Smooth muscle cell of bladder (primary cell): ENCODE results near the gene PPFIA3. TPM values are rescaled to one million over a fixed set of nuclear protein-coding genes. Genes with fewer than 3 reads are reported as not detected.

ENCODE experiments used
- total RNA-seq: library from RNA; depleted of rRNA; stranded (reverse); fragments of >200 nt; gene quantifications from 2 replicates; pipeline ENCODE4 v1.2.3, GENCODE V29; 2014

The PPFIA3 gene
- 1.4 and 1.6 TPM in 2 replicates for total RNA-seq

DNA sequence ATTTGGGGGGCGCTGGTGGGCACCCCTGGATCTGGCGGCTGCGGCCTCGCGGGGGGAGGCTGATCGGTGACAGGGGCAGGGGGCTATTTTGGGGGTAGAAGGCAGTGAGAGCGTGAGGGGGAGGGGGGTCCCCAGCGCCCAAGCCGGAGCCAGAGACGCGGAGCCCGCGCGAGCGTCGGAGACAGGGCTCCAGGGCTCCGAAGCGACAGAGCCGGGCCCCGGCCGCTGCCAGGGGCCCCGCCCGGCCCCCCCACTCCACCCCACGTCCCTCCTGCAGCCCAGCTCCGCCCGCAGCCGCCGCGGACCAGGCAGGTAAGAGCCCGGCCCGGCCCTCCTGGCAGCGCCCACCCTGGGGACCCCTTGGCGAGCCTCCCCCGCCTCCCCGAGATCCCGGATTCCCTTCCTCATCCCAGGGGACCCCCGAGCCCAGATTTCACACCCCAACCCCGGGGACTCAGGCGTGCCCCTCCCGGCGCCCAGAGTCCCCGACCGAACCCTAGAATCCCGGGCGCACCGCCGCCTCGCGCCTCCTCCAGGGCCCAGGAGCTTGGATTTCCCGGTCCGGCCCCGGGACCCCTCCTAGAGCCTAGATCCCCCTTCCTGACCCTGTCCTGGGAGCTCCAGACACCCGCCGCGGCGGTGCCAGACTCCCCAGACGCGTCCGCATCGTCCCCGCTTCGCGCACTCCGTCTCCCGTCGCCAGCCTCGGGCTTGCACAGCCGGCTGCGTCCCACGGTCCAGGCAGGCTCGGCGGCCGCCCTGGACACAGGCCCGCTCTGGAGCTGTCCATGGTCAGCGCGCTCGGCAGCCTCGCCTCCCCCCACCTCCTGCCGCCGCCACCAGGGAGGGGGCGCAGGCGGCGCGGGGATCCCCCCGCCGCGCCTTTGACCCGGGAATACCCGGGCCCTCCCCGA is at the start of gene PPFIA3:
Gene PPFIA3, plus strand, starts transcription at position 134 of the 914 bp plus-strand sequence. CDS start 8,330 bp downstream, outside the sequence.

DNA sequence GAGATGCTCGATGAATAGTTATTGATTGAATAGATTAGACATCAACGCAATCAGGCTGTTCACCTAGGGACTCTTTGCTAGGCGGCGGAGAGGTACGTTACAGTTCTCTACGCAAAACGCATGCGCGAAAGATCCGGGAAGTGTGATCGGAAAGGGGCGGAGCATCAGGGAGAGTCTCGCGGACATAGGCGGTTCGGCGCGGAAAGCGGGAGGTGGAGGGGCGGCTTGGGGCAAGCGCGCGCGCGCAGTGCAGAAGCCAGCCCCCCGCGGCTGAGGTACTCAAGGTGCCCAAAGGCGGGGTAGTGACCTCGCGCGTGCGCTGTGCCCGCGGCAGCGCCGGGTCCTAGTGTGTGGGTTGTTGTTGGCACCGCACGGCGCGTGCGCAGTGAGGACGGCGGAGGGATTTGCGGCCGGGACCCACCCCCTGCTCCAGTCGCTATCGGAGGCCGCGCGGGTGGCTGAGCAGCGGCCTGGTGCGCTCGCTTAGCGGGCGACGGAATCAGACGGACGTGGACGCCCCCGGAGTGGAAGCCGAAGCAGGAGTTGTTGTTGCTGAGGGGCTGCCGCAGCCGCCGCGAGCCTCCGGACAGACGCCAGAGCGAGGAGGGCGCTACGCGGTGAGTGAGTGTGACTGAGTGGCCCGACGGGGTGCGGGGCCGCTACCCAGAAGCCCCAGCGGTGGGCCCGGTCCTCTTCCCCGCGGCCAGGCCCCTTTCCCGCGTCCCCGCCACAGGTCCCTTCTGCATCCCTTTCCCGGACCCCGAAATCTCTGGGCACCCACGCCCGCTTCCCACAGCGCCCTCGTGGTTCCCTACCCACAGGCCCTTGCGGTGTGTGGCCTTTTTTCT is 34.1 kb upstream of the PPFIA3 start, which contains the start of gene SNRNP70:
Gene SNRNP70, plus strand, starts transcription at position 432 of the 848 bp plus-strand sequence. CDS start 964 bp downstream, outside the sequence.

GRCh38 chr19:49113762-49114629 is 5.3 kb upstream of the PPFIA3 start, which contains the start of gene LIN7B:
TSS of gene LIN7B (plus strand) at chr19:49114370. CDS start at chr19:49114405, 35 bp downstream.

GRCh38 chr19:49118565-49119410 is 556 bp upstream of the PPFIA3 start, which contains the start of gene C19orf73:
TSS of gene C19orf73 (minus strand) at chr19:49119143. CDS start at chr19:49119022, 121 bp downstream.

GRCh38 chr19:49155005-49155819 is 35.9 kb downstream of the PPFIA3 start, which contains the start of gene HRC:
TSS of gene HRC (minus strand) at chr19:49155396. CDS start at chr19:49155237, 159 bp downstream.

GRCh38 chr19:49157445-49158224 is 38.3 kb downstream of the PPFIA3 start, which contains the start of gene TRPM4:
TSS of gene TRPM4 (plus strand) at chr19:49157792. CDS start at chr19:49157867, 75 bp downstream.

Other genes with a start within 250 kb of the PPFIA3 start
- 51.6 and 53.1 TPM in 2 replicates for gene PPP1R15A, start 247.1 kb upstream of the PPFIA3 start, total RNA-seq
- gene TULP2, start 220.8 kb upstream of the PPFIA3 start, total RNA-seq = 0.28 and 0.55 TPM in 2 replicates
- gene NUCB1, start 219.2 kb upstream of the PPFIA3 start, total RNA-seq = 117 and 149 TPM in 2 replicates
- gene DHDH, start 185.8 kb upstream of the PPFIA3 start, total RNA-seq = 0.14 and 0.18 TPM in 2 replicates
- gene BAX, start 164.7 kb upstream of the PPFIA3 start, total RNA-seq = 77.2 and 141 TPM in 2 replicates
- 5,813 and 7,581 TPM in 2 replicates for gene FTL, start 154.2 kb upstream of the PPFIA3 start, total RNA-seq
- gene GYS1, start 126.2 kb upstream of the PPFIA3 start, total RNA-seq = 29.0 and 45.9 TPM in 2 replicates
- 201 and 206 TPM in 2 replicates for gene RUVBL2, start 125.7 kb upstream of the PPFIA3 start, total RNA-seq
- not detected in 2 replicates for gene LHB, start 102.5 kb upstream of the PPFIA3 start, total RNA-seq
- gene CGB3, start 95.2 kb upstream of the PPFIA3 start, total RNA-seq = not detected in 2 replicates
- gene CGB2, start 87.7 kb upstream of the PPFIA3 start, total RNA-seq = not detected in 2 replicates
- gene CGB1, start 82.6 kb upstream of the PPFIA3 start, total RNA-seq = not detected in 2 replicates
- gene CGB5, start 75.7 kb upstream of the PPFIA3 start, total RNA-seq = not detected in 2 replicates
- gene CGB8, start 70.4 kb upstream of the PPFIA3 start, total RNA-seq = not detected in 2 replicates
- gene CGB7, start 61.8 kb upstream of the PPFIA3 start, total RNA-seq = 0.09 and 0.14 TPM in 2 replicates
- not detected in 2 replicates for gene NTF4, start 54.7 kb upstream of the PPFIA3 start, total RNA-seq
- not detected in 2 replicates for gene KCNA7, start 46.8 kb upstream of the PPFIA3 start, total RNA-seq
- gene SNRNP70, start 34.1 kb upstream of the PPFIA3 start, total RNA-seq = 106 and 162 TPM in 2 replicates
- gene LIN7B, start 5.2 kb upstream of the PPFIA3 start, total RNA-seq = 8.9 and 11.0 TPM in 2 replicates
- gene C19orf73, start 401 bp upstream of the PPFIA3 start, total RNA-seq = 0.28 and 0.83 TPM in 2 replicates
- 0.09 TPM in 1 of 2 replicates, not detected in the other for gene HRC, start 35.9 kb downstream of the PPFIA3 start, total RNA-seq
- 9.1 and 16.5 TPM in 2 replicates for gene TRPM4, start 38.2 kb downstream of the PPFIA3 start, total RNA-seq
- gene SLC6A16, start 205.6 kb downstream of the PPFIA3 start, total RNA-seq = 0.09 TPM in 1 of 2 replicates, not detected in the other
- not detected in 2 replicates for gene CD37, start 215.9 kb downstream of the PPFIA3 start, total RNA-seq
- 15.9 and 16.4 TPM in 2 replicates for gene TEAD2, start 242.9 kb downstream of the PPFIA3 start, total RNA-seq
- gene DKKL1, start 244.3 kb downstream of the PPFIA3 start, total RNA-seq = 0.14 TPM in 1 of 2 replicates, not detected in the other